ENCODE data around the gene STK24. TPM values are rescaled to one million over a fixed set of nuclear protein-coding genes. Genes with fewer than 3 reads are reported as not detected.

The STK24 gene
- polyA plus RNA-seq, 2 of the 4 experiments (the other 2 are of a cell fraction), result 46.1 to 55.6 TPM

GRCh38 chr13:98549728-98550317 lies 27.1 kb downstream of the STK24 start:
- ChIA-PET CTCF (interaction anchor here (1.3 to 1.4 kb wide), 3 partner anchors 18 to 103 kb away, joined by 3 to 4 read pairs (median 4); no protein-coding TSS in a partner anchor), POLR2A (no interaction called here)
- no peak overlapping the region for H3K27ac ChIP-seq
- no peak overlapping the region for H3K4me3 ChIP-seq
- H3K9me3 ChIP-seq, result no peaks in the 10 kb centered on the region
- 84% methylated on average over 3 of the region's 3 CpGs for WGBS (ENCODE audit: missing lambda C conversion rate)
- FAIRE-seq (no peak), DNase-seq (ENCODE audit: low read depth in 1 of 2, low spot score in 1 of 2) (no peak), ATAC-seq (no peak)
- H3K4me1 ChIP-seq, result peaks cover 8% of the 10 kb centered on the region; the same call in 2 of the 3 replicates
- TF ChIP-seq MAFK (IDR thresholded peaks at IDR 0.05; ENCODE audit: partially characterized antibody), result no peak
- no peak for TF ChIP-seq FOXS1 (CRISPR knock-in tag; IDR thresholded peaks at IDR 0.05)
- TF ChIP-seq POLR2AphosphoS2 (conservative IDR thresholded peaks at IDR 0.05; ENCODE audit: low read length), result no peak
- no peak for TF ChIP-seq SMC3 (IDR thresholded peaks at IDR 0.05)
- H3K4me2 ChIP-seq, result no peak overlapping the region

GRCh38 chr13:98549006-98549727 lies 27.7 kb downstream of the STK24 start:
- DNase-seq (ENCODE audit: low read depth in 1 of 2, low spot score in 1 of 2) (no peak), FAIRE-seq (no peak), ATAC-seq (peak in 1 of 2 experiments; percentile 32; a peak in 2 of 6 replicates)
- CTCF ChIA-PET, result interaction anchor here (1.3 to 1.4 kb wide), 3 partner anchors 19 to 104 kb away, joined by 3 to 4 read pairs (median 4); no protein-coding TSS in a partner anchor
- Histone ChIP-seq H3K4me2 (no peak overlapping the region), H3K27ac (no peak overlapping the region), H3K4me1 (peaks cover 8% of the 10 kb centered on the region; the same call in 2 of the 3 replicates), H3K9me3 (no peaks in the 10 kb centered on the region), H3K4me3 (no peak overlapping the region)
- POLR2A ChIA-PET, result no interaction called here
- WGBS (ENCODE audit: missing lambda C conversion rate), result 80% methylated on average over 7 of the region's 7 CpGs
- no peak for TF ChIP-seq CHD4 (IDR thresholded peaks at IDR 0.05; ENCODE audit: borderline replicate concordance)
- TF ChIP-seq KDM1A (IDR thresholded peaks at IDR 0.05; ENCODE audit: low read depth), result no peak
- no peak for TF ChIP-seq ZC3H11A (IDR thresholded peaks at IDR 0.05)
- TF ChIP-seq KDM5A (IDR thresholded peaks at IDR 0.05), result no peak
- no peak for TF ChIP-seq MYC (IDR thresholded peaks at IDR 0.05; ENCODE audit: borderline replicate concordance, low read length)
- TF ChIP-seq MAFK (IDR thresholded peaks at IDR 0.05; ENCODE audit: partially characterized antibody), result no peak
- no peak for TF ChIP-seq EHF (CRISPR knock-in tag; IDR thresholded peaks at IDR 0.05)

DNA sequence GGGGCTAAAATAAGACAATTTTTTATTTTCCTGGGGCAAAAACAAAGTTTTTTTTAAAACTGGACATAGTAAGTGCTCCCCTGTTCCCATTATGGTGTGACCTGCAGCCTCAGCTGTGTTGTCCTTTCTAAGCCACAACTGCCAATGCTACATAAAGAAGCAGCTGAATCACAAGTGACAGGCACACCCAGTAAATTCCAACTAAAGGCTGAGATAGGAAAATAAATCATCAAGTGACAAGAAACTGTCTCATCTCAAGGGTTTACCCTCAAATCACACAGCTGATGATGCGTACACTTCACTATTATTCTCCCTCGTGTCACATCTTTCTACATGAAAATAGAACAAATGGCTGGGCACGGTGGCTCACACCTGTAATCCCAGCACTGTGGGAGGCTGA lies 28.7 kb downstream of the STK24 start:
- POLR2A ChIA-PET, result no interaction called here
- H3K4me3 ChIP-seq, result no peak overlapping the region
- CTCF ChIA-PET, result interaction anchor here (1.3 kb wide), 1 partner anchor 11 kb away, joined by 4 read pairs; no protein-coding TSS in a partner anchor
- H3K27ac ChIP-seq, result no peak overlapping the region
- TF ChIP-seq, protein P1, sequence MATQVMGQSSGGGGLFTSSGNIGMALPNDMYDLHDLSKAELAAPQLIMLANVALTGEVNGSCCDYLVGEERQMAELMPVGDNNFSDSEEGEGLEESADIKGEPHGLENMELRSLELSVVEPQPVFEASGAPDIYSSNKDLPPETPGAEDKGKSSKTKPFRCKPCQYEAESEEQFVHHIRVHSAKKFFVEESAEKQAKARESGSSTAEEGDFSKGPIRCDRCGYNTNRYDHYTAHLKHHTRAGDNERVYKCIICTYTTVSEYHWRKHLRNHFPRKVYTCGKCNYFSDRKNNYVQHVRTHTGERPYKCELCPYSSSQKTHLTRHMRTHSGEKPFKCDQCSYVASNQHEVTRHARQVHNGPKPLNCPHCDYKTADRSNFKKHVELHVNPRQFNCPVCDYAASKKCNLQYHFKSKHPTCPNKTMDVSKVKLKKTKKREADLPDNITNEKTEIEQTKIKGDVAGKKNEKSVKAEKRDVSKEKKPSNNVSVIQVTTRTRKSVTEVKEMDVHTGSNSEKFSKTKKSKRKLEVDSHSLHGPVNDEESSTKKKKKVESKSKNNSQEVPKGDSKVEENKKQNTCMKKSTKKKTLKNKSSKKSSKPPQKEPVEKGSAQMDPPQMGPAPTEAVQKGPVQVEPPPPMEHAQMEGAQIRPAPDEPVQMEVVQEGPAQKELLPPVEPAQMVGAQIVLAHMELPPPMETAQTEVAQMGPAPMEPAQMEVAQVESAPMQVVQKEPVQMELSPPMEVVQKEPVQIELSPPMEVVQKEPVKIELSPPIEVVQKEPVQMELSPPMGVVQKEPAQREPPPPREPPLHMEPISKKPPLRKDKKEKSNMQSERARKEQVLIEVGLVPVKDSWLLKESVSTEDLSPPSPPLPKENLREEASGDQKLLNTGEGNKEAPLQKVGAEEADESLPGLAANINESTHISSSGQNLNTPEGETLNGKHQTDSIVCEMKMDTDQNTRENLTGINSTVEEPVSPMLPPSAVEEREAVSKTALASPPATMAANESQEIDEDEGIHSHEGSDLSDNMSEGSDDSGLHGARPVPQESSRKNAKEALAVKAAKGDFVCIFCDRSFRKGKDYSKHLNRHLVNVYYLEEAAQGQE (IDR thresholded peaks at IDR 0.05), result no peak
- TF ChIP-seq TFCP2L1 (CRISPR knock-in tag; IDR thresholded peaks at IDR 0.05) (no peak), USF2 (IDR thresholded peaks at IDR 0.05) (no peak), CEBPB (IDR thresholded peaks at IDR 0.05) (no peak), EHMT2 (IDR thresholded peaks at IDR 0.05; ENCODE audit: low read depth) (no peak)
- no peak overlapping the region for H3K4me2 ChIP-seq
- 93% methylated on average over 3 of the region's 3 CpGs for WGBS (ENCODE audit: missing lambda C conversion rate)
- no peaks in the 10 kb centered on the region for H3K9me3 ChIP-seq
- FAIRE-seq, result no peak
- peaks cover 8% of the 10 kb centered on the region; the same call in 2 of the 3 replicates for H3K4me1 ChIP-seq
- no peak for DNase-seq (ENCODE audit: low read depth in 1 of 2, low spot score in 1 of 2)
- no peak for ATAC-seq

Measured in A549 (cell line).